Stimulated activated CD8-positive, alpha-beta memory T cell treated with anti-CD3 and anti-CD28 coated beads, Interleukin-15, amount 100 ng/mL, for 24 hours (primary cell): ENCODE data around the gene TANC1.

Experiments used
- DNase-seq: peaks from one replicate; pipeline ENCODE4 v3.0.0-alpha.2; 2020; ENCODE audit warnings: low read depth

The TANC1 gene

DNA sequence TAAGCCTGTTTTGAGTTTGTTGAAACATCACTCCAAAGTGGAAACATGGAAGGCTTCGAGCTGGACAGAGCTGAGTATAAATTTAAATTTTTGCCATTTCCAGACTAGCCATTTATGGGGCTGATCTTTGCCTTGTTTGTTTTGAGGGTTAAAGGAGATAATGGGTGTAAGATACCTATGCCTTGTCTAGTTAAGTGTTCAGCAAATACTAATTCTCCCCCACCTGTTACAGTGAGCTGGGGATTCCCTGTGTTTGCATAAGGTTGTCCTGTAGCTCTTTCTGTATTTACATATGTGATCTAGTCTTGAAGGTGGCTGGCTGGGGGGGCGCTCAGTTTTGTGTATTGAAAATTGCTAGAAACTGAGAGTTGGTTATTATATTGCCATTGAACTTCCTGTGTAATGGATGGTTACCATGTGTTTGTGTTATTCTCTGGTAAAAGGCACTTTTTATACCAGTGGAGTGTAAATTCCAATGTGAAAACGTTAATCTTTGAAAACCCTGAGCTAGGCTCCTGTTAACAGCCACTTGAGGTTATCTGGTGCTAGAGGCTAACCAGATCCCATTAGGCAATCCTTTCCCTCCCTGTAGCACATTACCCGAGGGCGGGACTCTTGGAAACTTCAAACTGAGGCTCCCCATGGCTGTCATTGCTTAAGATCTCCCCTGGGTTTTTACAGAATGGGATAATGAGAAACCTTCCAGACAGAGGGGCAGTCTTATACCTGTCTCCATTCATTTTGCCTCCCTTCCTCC is 26.7 kb downstream of the TANC1 start:
- no peak for DNase-seq

DNA sequence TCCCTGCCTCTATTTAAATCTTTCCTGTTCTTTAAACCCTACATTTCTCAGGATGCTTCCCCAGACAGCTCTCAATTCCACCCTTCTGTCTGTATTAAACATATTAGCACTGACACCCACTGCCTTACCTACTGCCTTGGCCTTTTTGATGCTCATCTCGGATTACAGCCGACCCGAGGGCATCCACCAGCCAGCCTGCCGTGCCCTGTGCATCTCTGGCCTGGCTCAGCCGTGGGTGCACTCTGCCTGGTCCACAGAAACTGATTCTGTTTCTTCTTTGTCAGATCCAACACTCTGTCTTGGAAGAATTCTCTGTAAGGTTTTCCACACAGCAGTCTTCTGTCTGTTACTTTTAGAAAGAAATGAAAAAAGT is 27.2 kb downstream of the TANC1 start:
- DNase-seq = no peak

DNA sequence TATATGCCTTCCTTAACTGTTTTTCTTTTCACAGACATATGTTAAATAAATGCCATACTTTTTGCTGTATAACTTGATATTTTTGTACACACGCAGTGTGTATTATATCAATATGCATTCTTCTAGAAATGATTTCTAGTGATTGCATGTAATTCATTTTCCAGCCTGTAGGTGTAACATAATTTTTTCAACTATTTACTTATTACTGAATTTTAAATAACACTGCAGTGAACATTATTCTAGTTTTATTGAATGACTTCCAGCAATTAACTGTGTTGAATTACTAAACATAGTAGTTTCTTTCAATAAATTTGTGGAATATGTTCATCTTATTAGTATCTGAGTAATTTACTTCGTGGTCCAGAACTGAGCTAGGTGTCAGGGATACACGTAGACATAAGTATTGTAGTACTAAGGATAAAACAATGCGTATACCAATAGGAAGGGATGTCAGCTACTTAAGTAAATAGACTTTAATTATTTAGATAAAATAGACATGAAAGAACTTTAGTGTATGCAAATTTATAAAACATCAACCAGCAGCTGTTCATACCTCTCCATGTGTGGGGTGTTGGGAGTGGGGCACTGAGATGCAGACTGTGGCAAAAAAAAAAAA is 28.0 kb downstream of the TANC1 start:
- DNase-seq = no peak

DNA sequence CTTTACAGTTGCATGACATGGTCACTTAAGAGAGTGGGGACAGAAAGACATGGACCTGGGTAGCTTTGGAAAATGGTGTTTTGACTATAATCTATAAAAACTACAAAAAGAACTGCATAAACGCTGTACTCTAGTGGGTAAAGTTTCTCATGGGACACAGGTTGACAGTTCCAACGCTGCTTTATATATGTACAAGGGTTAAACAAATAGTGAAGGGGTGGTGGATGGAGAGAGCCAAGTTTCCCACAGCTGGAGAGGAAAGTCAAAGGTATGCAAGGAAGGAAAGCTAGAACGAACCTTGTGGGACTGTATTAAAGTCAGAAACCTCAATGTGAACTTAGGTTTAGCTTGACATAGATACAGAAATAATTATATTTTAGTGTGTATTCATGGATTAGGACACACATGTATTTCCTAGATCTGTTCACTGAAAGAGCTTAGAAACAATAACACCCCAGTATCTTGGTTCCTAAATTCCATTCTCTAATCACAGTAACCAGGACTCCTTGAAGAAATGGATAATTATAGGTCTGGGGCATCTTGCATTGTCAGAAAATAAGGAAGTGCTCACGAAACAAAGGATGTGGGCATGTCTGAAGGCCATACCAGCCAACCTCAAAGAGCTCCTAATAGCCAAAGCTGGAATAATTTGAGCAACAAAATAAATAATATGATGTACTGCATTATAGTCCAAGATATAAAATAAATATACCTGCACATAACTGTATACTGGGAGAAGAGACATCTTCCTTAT is 28.8 kb downstream of the TANC1 start:
- DNase-seq = no peak

DNA sequence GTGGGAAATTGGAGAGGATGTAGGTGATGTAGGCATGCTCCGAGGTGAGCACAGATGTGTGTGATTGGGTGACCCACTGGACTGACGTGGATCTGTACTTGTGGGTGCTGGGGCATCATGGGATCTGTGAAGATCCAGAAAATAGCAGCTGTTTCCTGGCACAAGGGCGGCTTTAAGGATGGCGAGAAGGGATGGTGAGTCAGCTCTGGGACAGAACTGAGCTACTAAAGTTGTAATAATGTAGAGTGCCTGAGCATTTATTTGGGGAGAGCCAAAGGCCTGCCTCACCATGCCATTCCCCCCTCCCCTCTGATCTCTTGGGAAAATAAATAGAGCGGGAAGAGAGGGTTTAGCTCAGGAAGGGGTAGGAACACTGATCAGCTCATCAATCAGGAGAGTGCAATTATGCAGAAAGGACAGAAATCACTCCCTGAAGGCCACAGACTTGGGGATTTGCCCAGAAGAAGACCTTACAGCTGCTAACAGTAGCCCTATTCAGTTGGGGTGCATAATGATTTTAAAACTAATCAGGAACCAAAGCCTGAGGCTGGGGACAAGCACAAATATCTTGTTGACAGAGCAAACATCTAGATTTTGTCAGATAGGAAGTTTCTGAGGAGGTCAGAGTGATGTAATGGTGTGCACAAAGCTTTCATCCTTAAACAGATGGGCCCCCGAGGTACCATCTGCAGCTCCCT is 30.3 kb downstream of the TANC1 start:
- no peak for DNase-seq

DNA sequence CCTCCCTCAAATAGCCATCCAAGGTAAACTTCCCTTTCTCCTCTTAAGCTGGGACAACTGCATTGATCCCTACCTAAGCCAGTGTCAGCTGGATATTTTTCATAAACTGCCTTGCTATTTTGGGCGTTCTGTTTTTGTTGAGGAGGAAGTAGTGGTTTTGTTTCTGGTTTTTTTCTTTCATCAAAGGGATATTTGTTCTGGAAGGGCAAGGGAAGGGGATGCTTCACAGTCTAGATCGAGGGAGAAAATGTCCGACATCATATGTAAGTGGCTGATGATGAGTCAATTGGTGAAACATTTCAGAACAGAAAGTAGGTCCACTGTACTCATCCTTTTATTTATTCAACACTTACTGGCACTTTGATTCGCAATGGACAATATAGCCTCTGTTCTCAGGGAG is 31.0 kb downstream of the TANC1 start:
- DNase-seq = no peak

DNA sequence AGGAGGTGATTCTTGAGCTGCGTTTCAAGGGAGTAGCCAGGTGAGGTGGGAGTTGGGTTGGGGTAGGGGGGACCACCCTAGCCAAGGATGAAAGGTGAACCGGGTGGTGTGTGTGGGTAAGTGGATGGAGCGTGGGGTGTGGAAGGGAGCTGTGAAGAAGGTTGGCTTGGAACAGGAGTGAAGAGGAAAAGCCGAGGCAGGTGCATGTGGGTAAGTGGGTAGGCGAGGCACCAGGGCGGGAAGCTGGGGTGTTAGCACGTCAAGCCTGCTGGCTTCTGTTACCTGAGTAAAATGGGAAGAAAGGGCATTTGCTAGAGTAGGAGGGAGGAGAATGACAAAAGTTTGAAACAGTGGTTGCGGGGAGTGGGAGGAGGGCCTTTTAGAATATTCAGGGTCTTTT is 31.6 kb downstream of the TANC1 start:
- DNase-seq = no peak

DNA sequence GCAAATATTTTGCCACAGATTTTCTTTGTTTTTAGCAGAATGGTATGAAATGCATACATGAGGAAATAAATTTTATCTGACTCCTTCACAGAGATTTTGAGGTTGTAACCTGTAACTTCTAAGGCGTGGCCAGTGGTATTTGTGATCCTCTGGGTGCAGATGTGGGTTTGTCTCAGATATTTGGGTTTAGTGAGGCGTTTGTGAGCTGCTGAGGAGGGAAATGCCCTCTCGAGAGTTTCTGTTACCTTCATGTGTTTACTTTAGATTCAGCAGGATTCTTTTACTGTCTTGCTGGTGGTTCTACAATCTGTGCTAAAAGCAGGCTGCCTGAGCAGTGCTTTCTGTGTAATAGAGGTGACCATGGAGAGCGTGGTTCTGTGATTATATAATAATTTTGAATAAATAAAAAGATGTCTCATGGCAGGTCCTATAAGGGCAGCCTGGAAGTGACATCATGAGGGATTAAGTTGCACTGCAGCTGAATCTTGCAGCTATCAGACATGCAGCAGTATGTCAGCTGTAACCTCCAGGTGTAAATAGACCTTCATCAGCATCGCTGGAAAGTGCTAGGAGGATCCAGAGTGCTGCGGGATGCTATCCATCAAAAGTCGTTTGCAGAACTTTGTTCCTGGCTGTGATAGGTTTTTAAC is 34.1 kb downstream of the TANC1 start:
- no peak for DNase-seq

DNA sequence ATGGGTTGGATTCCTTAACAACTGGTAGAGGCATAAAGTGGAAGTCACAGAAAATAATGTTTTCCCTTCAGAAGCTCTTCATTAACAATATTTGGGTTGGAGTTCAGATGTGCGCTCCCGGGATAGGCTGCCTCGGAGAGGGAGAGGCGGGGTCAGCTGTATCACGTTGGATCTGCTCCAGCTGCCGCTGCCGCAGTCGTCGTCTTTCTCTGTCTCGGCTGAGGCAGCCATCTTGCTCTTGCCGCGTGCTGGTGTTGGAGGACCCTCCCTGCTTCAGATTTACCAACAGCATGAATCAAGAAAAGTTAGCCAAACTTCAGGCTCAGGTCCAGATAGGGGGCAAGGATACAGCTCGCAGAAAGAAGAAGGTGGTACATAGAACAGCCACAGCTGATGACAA is 35.1 kb downstream of the TANC1 start:
- DNase-seq = no peak

DNA sequence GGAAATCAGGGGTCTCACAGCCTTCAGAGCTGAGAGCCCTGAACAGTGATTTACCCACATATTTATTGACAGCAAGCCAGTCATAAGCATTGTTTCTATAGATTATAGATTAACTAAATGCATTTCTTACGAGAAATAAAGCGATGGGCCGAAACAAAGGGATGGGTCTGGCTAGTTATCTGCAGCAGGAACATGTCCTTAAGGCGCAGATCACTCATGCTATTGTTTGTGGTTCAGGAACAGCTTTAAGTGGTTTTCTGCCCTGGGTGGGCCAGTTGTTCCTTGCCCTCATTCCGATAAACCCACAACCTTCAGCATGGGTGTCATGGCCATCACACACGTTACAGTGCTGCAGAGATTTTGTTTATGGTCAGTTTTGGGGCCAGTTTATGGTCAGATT is 36.4 kb downstream of the TANC1 start:
- no peak for DNase-seq

DNA sequence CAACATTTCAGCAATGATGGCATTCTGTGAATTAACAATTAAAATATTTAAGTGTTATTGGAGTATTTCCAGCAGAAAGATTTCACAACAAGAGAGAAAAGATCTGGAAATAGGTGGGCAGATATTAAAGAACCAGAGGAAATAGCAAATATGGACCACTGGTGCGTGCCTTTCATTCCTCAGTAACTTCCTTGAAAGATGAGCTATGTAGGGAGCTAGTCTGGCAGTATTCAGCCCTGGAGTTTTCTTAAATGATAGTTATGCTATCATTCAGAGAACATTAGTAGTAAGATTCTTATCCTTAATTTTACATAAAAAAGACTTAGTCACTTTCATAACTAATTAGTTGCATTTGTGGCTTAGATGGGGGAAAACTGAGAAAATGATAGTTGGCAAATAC is 41.5 kb downstream of the TANC1 start:
- DNase-seq = no peak

DNA sequence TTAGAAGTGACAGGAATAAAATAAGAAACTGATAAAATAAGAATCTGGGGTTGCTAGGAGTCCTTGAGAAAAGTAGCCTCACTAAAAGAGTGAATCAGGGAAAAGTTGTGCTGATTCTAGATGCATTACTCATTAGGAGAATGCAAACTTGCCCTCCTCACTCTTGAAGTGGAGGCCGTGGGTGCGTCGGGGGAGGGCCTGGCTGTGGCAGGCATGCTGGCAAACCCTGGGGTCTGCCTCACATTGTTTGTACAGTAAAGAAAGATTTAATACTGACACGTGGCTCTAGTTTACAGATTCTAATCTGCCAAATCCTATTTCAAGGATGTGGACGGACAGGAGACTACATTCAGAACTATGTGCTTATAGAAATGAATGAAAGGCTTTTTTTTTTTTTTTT is 41.9 kb downstream of the TANC1 start:
- DNase-seq = no peak

DNA sequence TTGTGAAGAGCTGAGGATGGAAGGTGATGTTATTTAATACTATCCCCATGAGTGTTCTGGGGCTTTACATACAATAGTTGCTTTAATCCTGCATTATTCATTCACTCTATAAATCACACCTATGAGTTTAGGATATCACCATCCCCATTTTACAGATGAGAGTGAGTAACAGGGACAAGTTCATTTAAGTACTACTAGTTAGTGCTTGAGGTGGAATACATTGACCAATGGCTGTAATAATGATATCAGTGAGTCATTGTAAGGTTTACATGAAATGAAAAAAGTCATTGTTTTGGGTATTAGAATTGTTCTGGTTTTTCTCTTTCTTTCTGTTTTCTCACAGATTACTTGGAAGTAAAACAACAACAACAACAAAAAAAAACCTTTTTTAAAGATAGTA is 42.5 kb downstream of the TANC1 start:
- DNase-seq = no peak

DNA sequence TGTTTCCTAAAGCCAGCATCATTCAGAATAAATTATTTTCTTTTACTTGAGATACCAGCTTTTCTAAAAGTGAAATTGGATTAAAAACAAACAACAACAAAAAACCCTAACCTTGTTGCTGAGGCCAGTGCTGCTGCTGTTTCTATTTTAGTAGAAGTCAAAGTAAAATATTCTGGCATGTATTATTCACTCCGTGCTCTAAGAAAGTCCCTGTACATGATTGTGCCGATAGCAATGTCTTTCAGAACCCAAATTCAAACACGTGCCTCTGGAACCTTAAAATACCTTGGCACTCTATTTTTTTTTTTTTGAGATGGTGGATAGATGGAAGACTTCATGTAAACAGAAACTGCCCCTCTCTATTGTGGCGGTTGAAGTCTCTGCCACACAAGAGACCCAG is 43.7 kb downstream of the TANC1 start:
- no peak for DNase-seq

DNA sequence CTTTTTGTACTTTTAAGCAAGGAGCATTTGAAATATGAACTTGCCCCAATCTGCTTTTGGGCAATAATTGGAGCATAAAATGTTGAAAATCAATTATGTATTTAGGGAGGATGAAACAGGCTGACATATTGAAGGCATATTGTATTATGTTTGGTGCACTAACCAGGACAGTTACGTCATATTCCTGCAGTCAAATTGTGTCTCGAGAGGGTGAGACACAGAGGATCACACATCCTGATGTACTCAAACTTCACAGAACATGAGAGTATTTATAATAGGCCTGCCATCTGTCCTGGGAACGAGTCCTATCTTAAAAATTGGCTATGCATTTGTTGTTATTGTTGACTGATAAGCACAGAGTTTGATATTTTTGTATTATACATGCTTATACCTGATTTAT is 44.7 kb downstream of the TANC1 start:
- no peak for DNase-seq

DNA sequence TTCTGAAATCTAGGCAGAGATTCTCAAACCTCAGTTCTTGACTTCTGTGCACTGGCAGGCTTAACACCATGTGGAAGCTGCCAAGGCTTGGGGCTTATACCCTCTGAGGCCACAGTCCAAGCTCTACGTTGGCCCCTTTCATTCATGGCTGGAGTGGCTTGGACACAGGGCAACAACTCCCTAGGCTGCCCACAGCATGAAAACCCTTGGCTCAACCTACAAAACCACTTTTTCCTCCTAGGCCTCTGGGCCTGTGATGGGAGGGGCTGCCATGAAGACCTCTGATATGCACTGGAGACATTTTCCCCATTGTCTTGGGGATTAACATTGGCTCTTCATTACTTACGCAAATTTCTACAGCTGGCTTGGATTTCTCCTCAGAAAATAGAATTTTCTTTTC is 46.7 kb downstream of the TANC1 start:
- no peak for DNase-seq

DNA sequence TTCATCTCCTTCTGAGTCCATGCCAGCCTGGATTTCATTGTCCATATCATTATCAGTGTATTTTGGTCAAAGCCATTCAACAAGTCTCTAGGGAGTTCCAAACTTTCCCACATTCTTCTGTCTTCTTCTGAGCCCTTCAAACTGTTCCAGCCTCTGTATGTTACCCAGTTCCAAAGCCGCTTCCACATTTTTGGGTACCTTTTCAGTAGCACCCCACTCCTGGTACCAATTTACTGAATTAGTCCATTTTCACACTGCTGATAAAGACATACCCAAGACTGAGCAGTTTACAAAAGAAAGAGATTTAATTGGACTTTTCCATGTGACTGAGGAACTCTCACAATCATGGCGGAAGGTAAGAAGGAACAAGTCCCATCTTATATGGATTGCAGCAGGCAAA is 47.4 kb downstream of the TANC1 start:
- DNase-seq = no peak

DNA sequence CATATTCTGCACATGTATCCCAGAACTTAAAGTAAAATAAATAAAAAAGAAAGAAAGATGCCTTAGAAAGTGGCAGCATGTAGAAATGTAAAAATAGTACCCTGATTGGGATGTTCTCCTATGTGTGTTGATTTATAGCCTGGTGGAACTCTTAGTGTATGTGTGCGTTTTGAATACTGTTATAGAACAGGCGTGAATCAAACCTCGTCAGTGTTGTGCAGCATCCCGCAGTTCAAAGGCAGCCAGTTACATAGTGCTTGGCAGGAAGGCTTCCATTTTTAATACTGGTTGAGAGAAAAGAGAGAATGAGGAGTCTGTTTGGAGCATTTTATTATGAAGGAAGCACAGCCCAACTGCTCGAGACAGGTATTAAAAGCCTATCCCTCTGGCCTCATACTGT is 49.4 kb downstream of the TANC1 start:
- no peak for DNase-seq

DNA sequence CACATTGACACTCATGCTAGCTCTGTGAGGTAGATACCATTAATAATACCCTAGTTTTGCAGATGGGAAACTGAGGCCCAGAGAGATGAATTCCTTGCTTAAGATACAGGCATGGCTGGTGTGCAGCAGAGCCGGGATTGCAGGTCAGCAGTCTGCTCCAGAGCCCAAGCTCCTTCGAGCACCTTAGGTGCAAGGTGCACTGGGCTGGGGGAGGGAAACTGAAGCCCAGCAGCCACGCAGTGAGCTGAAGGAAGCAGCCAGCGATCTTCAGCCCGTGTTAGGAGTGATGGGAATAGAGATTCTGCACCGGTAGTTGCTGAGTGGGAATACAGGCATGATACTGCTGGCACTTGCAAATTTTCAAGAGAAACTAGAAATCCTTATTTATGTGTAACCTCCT is 50.6 kb downstream of the TANC1 start:
- no peak for DNase-seq

DNA sequence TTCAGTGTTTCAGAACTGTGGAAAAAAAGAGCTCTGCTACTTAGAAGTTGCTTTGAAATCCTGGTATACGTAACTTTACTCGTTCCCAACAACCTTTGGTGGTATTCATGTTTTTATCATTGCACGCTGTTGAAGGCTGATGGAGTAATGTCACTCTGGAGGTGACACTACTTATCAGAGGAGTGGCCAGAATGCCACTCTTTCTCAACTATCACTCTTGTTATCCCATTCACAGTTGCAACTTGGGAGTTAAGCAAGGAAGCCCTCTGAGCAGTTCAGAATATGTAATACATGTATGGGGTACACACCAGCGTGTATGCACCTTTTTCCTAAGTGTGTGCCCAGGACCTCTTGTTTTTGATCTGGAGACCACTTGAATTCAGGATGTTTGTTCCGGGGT is 53.6 kb downstream of the TANC1 start:
- DNase-seq = no peak

DNA sequence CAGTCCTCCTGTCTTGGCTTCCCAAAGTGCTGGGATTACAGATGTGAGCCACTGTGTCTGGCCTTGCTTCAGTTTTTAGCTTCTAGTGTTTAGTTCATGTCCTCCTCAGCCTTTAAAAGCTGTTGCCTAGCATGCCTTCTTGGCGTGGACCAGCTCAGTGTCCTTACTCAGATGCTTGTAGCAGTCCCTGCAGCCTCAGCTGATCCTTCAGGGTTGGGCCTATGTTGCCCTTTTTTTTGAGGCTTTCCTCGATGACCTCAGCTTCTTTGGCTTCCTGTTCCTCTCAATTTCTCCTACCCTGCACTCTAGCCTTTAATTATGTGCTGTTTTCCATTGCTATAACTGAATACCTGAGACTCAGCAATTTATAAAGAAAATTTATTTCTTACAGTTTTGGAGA is 57.7 kb downstream of the TANC1 start:
- DNase-seq = no peak

DNA sequence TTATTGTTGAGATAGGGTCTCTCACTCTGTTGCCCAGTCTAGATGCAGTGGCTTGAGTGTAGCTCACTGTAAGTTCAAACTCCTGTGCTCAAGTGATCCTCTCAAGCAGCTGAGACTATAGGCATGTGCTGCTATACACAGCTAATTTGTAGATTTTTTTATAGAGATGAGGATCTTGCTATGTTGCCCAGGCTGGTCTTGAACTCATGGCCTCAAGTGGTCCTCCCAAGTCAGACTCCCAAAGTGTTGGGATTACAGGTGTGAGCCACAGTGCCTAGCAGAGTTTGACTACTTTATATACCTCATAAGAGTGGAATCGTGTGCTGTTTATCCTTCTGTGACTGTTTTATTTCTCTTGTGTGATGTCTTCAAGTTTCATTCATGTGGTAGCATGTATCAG is 60.3 kb downstream of the TANC1 start:
- no peak for DNase-seq
